Nephron (organoid): ENCODE results near the gene KBTBD12.

Experiments used
- H3K27ac Mint-ChIP-seq, 3 experiments: 2 replicates each; pipeline ENCODE4 v1.8.0; 2020; ENCODE audit warnings: mixed read lengths in 3 of 3, mild to moderate bottlenecking in 2 of 3, moderate library complexity in 1 of 3
- H3K27me3 Mint-ChIP-seq: 2 replicates; pipeline ENCODE4 v1.8.0; 2021; ENCODE audit warnings: low read depth, mild to moderate bottlenecking, moderate library complexity, mixed read lengths
- H3K36me3 Mint-ChIP-seq: 2 replicates; pipeline ENCODE4 v1.8.0; 2020; ENCODE audit warnings: low read depth, mixed read lengths
- H3K4me1 Mint-ChIP-seq: 2 replicates; pipeline ENCODE4 v1.8.0; 2020; ENCODE audit warnings: mixed read lengths
- H3K4me3 Mint-ChIP-seq, 3 experiments: 2 replicates each; pipeline ENCODE4 v1.8.0; 2020; ENCODE audit warnings: mild to moderate bottlenecking in 3 of 3, mixed read lengths in 3 of 3, moderate library complexity in 2 of 3
- H3K9me3 Mint-ChIP-seq: 2 replicates; pipeline ENCODE4 v1.8.0; 2020; ENCODE audit warnings: mixed read lengths
- TF ChIP-seq, protein P1 (sequence below), 3 experiments: fragments of 200-600 bp; sonication (generic); IDR thresholded peaks; one replicate each; pipeline ENCODE4 v1.5.0; 2021; ENCODE audit warnings: antibody characterized with exemption in 3 of 3; ENCODE audit not compliant: unreplicated experiment in 3 of 3

Gene KBTBD12

DNA sequence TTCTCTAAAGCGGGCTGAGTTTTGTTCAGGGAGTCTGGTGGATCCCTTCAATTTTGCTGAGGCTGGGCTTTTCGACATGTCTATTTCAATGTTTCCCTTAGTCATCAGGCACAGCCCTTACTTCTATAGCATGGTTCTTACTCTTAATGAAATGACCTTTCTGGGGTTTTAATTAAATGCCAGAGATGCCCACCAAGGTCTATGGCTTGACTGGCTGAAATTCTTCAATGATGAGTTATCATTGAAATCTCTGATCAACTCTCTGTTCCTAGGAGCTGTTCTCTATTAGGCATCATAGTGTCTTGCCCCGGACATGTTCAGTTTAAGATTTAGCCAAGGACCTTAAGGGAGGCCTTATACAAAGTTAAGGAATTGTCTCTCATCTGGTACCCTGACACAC, 33.4 kb upstream of the KBTBD12 start:
- no peak overlapping the region for H3K4me3 Mint-ChIP-seq
- no peaks in the 10 kb centered on the region for H3K36me3 Mint-ChIP-seq
- no peaks in the 10 kb centered on the region for H3K27me3 Mint-ChIP-seq
- H3K9me3 Mint-ChIP-seq: peaks cover 6% of the 10 kb centered on the region
- TF ChIP-seq, protein P1, sequence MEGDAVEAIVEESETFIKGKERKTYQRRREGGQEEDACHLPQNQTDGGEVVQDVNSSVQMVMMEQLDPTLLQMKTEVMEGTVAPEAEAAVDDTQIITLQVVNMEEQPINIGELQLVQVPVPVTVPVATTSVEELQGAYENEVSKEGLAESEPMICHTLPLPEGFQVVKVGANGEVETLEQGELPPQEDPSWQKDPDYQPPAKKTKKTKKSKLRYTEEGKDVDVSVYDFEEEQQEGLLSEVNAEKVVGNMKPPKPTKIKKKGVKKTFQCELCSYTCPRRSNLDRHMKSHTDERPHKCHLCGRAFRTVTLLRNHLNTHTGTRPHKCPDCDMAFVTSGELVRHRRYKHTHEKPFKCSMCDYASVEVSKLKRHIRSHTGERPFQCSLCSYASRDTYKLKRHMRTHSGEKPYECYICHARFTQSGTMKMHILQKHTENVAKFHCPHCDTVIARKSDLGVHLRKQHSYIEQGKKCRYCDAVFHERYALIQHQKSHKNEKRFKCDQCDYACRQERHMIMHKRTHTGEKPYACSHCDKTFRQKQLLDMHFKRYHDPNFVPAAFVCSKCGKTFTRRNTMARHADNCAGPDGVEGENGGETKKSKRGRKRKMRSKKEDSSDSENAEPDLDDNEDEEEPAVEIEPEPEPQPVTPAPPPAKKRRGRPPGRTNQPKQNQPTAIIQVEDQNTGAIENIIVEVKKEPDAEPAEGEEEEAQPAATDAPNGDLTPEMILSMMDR (IDR thresholded peaks at IDR 0.05; ENCODE audit: unreplicated experiment in 3 of 3): no peak
- peaks cover 8% of the 10 kb centered on the region for H3K4me1 Mint-ChIP-seq
- peak overlapping the region in 1 of 3 experiments; percentile 23 for H3K27ac Mint-ChIP-seq

DNA sequence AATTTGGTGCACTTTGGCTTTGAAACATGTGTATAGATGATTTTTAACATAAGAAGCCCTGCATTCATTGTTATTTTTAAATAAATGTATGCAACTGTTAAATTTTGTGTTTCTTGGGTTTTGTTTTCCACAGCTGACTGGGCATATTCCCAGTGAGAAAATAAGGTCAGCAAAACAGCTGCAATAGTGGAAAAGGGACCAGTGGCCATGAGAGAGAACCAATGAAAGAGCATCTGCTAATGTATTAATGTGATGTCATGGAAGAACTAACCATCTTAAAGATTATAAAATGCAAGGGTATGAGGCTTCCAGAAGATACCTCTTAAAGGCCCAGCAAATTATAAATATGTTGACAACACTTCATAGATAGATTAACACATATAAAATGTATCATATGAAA, 31.0 kb upstream of the KBTBD12 start:
- no peaks in the 10 kb centered on the region for H3K27me3 Mint-ChIP-seq
- H3K4me1 Mint-ChIP-seq: peaks cover 28% of the 10 kb centered on the region
- H3K4me3 Mint-ChIP-seq: no peak overlapping the region
- peaks cover 6% of the 10 kb centered on the region for H3K9me3 Mint-ChIP-seq
- H3K27ac Mint-ChIP-seq: no peak overlapping the region
- TF ChIP-seq, protein P1 (IDR thresholded peaks at IDR 0.05; ENCODE audit: unreplicated experiment in 3 of 3): no peak
- no peaks in the 10 kb centered on the region for H3K36me3 Mint-ChIP-seq

DNA sequence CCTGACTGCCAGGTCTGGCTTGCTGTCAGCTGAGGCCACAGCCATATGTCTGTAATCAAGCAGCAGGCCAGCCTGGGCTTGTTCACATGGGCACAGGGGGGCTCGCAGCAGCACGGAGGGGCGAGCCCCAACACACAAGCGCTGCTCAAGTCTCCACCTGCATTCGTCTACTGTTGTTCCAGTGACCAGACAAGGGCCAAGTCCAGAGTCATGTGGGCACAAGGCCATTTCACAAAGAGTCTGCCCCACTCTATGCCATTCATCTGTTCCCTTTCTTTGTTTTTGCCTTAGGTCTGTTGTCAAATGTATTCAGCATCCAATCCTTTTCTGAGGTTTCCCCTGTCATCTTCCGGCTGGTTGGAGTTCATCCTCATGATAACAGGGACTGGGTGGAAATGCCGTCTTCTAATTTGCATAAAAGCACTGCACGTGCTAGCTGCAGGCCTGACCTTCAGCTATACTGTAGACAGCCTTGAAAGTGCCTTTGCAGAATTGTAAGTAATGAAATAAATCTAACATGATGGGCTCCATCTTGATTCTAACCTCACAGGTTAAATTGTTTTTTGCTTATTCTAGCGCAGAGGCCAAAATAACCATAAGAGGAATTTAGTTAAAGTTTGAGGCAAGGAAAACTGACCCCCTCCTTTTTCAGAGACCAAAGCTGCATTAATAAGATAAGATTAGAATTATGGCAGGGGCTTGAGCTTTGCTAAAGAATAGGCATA, 28.6 kb upstream of the KBTBD12 start:
- Mint-ChIP-seq H3K27ac (peak overlapping the region; percentile 70 to 90 (median 89)), H3K9me3 (peaks cover 6% of the 10 kb centered on the region), H3K36me3 (no peaks in the 10 kb centered on the region), H3K27me3 (no peaks in the 10 kb centered on the region), H3K4me1 (peaks cover 45% of the 10 kb centered on the region), H3K4me3 (no peak overlapping the region)
- TF ChIP-seq, protein P1 (IDR thresholded peaks at IDR 0.05; ENCODE audit: unreplicated experiment in 3 of 3): no peak

DNA sequence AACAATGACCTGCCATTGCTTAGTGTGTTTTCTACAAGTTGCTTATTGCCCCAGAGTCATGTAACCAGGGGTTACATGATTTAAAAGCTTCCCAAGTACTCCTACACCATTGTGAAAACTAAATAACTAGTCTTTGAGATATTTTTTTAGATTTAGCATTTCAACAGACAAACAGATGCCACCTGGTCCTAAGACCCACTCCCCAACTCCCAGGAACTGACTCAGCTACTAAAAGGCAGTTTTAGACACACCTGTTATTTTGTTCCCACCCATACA, 28.1 kb upstream of the KBTBD12 start:
- Mint-ChIP-seq H3K27me3 (no peaks in the 10 kb centered on the region), H3K36me3 (no peaks in the 10 kb centered on the region), H3K9me3 (peaks cover 5% of the 10 kb centered on the region), H3K4me3 (no peak overlapping the region), H3K27ac (peak overlapping the region; percentile 12 to 70 (median 32)), H3K4me1 (peaks cover 45% of the 10 kb centered on the region)
- TF ChIP-seq, protein P1 (IDR thresholded peaks at IDR 0.05; ENCODE audit: unreplicated experiment in 3 of 3): no peak

DNA sequence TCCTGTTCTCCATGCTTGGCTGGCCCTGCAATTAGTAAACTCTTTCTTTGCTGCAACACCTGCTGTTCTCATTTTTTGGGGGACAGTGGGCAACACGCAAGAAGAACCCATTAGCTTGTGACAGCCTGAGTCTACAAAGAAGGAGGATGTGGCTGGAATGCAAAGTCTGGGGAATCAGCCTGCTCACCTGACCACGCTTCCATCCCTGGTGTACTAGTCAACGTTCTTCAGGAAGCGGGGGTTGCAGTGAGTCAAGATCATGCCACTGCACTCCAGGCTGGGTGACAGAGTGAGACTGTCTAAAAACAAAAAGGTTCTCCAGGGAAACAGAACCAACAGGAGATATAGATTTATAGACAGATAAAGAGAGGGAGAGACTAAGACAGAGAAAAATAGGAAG, 27.7 kb upstream of the KBTBD12 start:
- Mint-ChIP-seq H3K4me3 (no peak overlapping the region), H3K27ac (peak overlapping the region; percentile 12 to 70 (median 32)), H3K9me3 (peaks cover 5% of the 10 kb centered on the region), H3K27me3 (no peaks in the 10 kb centered on the region), H3K4me1 (peaks cover 45% of the 10 kb centered on the region), H3K36me3 (no peaks in the 10 kb centered on the region)
- TF ChIP-seq, protein P1 (IDR thresholded peaks at IDR 0.05; ENCODE audit: unreplicated experiment in 3 of 3): no peak

- Mint-ChIP-seq H3K27me3 (no peaks in the 10 kb centered on the region), H3K27ac (peak overlapping the region; percentile 62 to 80 (median 67)), H3K36me3 (no peaks in the 10 kb centered on the region), H3K9me3 (peaks cover 5% of the 10 kb centered on the region), H3K4me1 (peaks cover 45% of the 10 kb centered on the region), H3K4me3 (no peak overlapping the region)
- TF ChIP-seq, protein P1 (IDR thresholded peaks at IDR 0.05; ENCODE audit: unreplicated experiment in 3 of 3): no peak
These were observed 26.9 kb upstream of the KBTBD12 start for GRCh38 chr3:127888156-127888555.
